ENCODE results near the gene CPSF6. TPM values are rescaled to one million over a fixed set of nuclear protein-coding genes. Genes with fewer than 3 reads are reported as not detected.
"Not testable (repeated sequence)": the region's sequence is repeated elsewhere in the genome, so short reads cannot be mapped to it uniquely, and the experiment has no call there.

CPSF6 gene
- total RNA-seq, 1 experiment from 2014 or later = 38.0 TPM

DNA sequence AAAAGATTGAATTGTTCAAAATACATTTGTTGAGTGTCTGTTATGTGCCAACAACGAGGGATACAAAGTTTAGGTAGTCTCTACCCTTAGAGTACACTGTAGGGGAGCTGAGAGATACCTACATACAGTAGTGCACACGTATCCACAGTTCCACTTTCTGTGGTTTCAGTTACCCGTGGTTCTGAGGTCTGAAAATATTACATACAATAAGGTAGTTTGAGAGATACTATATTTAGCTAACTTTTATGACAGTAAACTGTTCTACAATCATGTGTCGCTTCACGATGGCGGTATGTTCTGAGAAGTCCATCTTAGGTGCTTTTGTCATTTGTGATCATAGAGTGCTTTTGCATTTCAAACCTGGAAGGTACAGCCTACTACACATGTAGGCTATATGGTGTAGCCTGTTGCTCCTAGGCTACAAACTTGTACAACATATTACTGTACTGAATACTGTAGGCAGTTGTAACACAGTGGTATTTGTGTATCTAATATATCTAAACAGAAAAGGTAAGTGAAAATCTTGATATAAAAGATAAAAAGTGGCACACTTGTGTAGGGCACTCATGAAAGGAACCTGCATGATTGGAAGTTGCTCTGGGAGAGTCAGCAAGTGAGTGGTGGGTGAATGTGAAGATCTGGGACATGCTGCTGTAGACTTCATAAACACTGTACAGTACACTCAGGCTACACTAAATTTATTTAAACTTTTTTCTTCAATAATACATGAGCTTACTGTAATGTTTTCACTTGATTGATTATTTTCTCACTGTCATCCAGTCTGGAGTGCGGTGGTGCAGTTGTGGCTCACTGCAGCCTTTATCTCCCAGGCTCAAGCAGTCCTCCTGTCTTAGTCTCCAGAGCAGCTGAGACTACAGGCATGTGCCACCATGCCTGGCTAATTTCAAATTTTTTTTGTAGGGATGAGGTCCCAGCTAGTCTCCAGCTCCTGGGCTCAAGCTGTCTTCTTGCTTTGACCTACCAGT, 4.0 kb downstream of the CPSF6 start:
- DNase-seq = no peak
- Histone ChIP-seq H3K36me3 (replicated peaks; ENCODE audit: control insufficient read depth, insufficient read depth, low read length) (no peaks in the 10 kb centered on the region; the same call in 1 of the 2 replicates), H3K4me3 (ENCODE audit: insufficient read depth, low read depth, low read length) (no peak overlapping the region), H3K27me3 (ENCODE audit: control insufficient read depth, insufficient read depth, low read length) (no peaks in the 10 kb centered on the region)

DNA sequence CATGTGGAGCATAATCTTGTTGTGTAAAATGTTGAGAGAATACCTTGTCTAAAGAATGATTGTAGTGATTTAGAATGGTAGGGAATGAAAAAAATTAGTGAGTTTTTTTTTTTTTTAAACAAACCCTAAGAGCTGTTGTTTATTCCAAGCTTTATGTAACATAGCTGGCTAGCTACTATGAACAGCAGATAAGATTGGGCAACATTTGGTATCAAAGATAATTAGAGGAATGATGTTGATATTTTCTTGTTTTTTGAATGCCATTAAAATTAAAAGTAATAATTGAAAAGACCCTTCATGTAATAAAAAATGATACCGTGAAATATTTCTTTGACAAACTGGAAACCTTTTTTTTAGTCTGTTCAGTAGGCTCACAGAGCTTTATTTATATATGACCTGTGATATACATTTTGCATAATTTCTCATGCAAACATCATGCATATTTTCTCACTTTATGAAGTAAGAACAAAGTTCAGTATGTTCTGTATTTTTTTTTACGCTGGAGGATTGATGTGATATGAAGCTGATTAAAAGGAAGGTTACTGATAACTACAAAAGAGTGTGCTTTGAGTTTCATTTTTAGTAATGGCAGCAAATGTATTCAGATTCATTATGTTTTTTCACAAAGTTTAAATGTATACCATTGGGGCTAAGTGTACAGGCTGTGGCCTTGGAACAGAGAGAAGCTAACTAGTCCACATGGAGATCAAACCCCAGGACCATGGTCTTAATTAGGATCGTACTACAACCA, 8.1 kb downstream of the CPSF6 start:
- Histone ChIP-seq H3K4me3 (ENCODE audit: insufficient read depth, low read depth, low read length) (no peak overlapping the region), H3K27me3 (ENCODE audit: control insufficient read depth, insufficient read depth, low read length) (no peaks in the 10 kb centered on the region), H3K36me3 (replicated peaks; ENCODE audit: control insufficient read depth, insufficient read depth, low read length) (no peaks in the 10 kb centered on the region; the same call in 1 of the 2 replicates)
- DNase-seq = no peak

DNA sequence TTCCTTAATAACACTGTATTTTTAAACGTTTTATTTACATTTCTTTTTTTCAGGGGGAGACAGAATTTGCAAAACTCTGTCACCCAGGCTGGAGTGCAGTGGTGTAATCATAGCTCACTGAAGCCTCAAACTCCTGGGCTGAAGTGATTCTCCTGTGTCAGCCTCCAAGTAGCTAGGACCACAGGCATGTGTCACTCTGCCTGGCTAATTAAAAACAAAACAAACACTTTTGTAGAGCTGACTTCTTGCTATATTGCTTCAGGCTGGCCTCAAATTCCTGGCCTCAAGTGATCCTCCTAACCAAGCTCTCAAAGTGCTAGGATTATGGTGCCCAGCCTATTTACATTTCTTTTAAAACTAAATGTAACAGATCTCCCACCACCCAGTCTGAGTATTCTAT, 12.7 kb downstream of the CPSF6 start:
- Histone ChIP-seq H3K36me3 (replicated peaks; ENCODE audit: control insufficient read depth, insufficient read depth, low read length) (peaks cover 12% of the 10 kb centered on the region), H3K4me3 (ENCODE audit: insufficient read depth, low read depth, low read length) (no peak overlapping the region), H3K27me3 (ENCODE audit: control insufficient read depth, insufficient read depth, low read length) (no peaks in the 10 kb centered on the region)
- no peak for DNase-seq

DNA sequence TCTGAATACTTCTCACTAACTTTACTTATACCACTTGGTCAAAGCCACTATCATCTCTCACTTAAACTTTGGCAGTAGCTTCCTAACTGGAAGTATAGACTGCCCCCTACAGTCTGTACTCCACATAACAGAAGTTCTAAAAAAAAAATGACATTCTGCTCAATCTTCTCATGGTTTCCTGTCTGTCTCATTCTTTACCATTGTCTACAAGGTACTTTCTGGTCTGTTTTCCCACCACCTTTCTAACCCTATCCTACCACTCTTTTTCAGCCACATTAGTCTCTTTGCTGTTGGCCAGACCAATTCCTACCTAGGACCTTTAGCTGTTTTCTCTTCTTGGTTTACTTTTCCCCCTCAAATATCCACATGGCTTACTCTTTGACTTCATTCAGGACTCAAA, 14.7 kb downstream of the CPSF6 start:
- Histone ChIP-seq H3K27me3 (ENCODE audit: control insufficient read depth, insufficient read depth, low read length) (no peaks in the 10 kb centered on the region), H3K4me3 (ENCODE audit: insufficient read depth, low read depth, low read length) (no peak overlapping the region), H3K36me3 (replicated peaks; ENCODE audit: control insufficient read depth, insufficient read depth, low read length) (peaks cover 21% of the 10 kb centered on the region)
- DNase-seq = peak; percentile 36

DNA sequence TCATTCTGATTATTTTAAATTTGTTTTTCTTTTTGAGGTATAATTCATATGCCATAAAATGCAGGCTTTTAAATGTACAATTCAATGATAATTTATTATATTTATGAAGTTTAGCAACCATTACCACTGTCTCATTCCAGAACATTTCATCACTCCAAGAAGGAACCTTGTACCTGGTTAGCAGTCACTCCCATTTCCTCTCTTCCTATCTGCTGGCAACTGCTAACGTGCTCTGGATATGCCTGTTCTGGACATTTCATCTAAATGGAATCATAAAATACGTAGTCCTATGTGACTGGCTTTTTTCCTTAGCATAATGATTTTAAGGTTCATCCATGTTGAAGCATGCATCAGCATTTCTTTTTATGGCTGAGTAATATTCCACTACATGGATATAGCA, 15.5 kb downstream of the CPSF6 start:
- Histone ChIP-seq H3K27me3 (ENCODE audit: control insufficient read depth, insufficient read depth, low read length) (no peaks in the 10 kb centered on the region), H3K36me3 (replicated peaks; ENCODE audit: control insufficient read depth, insufficient read depth, low read length) (peaks cover 29% of the 10 kb centered on the region), H3K4me3 (ENCODE audit: insufficient read depth, low read depth, low read length) (no peak overlapping the region)

DNA sequence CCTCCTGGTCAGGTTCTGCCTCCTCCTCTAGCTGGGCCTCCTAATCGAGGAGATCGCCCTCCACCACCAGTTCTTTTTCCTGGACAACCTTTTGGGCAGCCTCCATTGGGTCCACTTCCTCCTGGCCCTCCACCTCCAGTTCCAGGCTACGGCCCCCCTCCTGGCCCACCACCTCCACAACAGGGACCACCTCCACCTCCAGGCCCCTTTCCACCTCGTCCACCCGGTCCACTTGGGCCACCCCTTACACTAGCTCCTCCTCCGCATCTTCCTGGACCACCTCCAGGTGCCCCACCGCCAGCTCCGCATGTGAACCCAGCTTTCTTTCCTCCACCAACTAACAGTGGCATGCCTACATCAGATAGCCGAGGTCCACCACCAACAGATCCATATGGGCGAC, 19.3 kb downstream of the CPSF6 start:
- Histone ChIP-seq H3K36me3 (replicated peaks; ENCODE audit: control insufficient read depth, insufficient read depth, low read length) (peaks cover 51% of the 10 kb centered on the region), H3K4me3 (ENCODE audit: insufficient read depth, low read depth, low read length) (no peak overlapping the region), H3K27me3 (ENCODE audit: control insufficient read depth, insufficient read depth, low read length) (no peaks in the 10 kb centered on the region)
- DNase-seq = no peak

More for the DNA sequence above, 15.5 kb downstream of the CPSF6 start:
- DNase-seq = no peak

DNA sequence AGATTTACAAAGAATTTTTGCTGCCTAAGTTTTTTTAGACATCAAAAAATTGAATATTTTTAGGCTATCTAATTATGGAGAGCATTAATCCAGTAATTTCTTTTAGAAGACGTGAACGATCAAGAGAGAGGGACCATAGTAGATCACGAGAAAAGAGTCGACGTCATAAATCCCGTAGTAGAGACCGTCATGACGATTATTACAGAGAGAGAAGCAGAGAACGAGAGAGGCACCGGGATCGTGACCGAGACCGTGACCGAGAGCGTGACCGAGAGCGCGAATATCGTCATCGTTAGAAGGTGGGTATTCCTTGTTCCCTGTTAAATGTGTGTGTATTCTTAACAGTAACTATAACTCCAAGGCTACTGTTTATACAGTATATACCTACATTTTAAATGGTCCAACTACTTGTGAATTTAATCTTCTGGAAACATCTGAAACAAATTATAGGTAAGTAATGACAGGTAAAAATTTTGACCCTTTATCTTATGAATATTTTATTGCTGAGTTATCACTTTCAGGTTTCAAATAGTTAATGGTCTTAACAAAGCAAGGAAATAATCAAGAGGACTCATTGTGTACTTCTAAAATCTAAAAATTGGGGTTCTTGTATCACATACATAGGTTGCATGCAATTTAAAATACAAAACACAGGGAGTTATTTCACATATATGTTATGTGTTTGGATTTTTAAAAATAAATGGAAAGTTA, 23.1 kb downstream of the CPSF6 start:
- H3K4me3 ChIP-seq (ENCODE audit: insufficient read depth, low read depth, low read length) = no peak overlapping the region
- no peak for DNase-seq
- H3K27me3 ChIP-seq (ENCODE audit: control insufficient read depth, insufficient read depth, low read length) = no peaks in the 10 kb centered on the region
- H3K36me3 ChIP-seq (replicated peaks; ENCODE audit: control insufficient read depth, insufficient read depth, low read length) = peaks cover 43% of the 10 kb centered on the region

DNA sequence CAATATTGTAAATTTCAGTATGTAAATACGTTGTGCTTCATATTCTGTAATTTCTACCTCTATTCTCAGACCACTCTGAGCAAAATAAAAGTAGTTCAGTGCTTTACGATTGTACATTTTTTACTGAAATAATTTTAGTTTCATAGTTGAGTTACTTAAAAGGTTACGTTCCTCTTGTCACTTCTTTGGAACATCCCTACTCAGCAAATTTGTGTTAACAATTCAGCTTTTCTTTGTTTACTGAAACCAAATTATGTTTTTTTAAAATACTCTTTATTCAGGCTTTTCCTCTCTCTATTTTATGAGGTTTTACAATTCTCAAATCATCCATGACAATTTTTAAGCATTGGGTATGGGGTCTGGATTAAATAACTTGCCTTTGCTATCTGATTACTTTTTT, 25.8 kb downstream of the CPSF6 start:
- Histone ChIP-seq H3K36me3 (replicated peaks; ENCODE audit: control insufficient read depth, insufficient read depth, low read length) (peaks cover 27% of the 10 kb centered on the region), H3K27me3 (ENCODE audit: control insufficient read depth, insufficient read depth, low read length) (no peaks in the 10 kb centered on the region), H3K4me3 (ENCODE audit: insufficient read depth, low read depth, low read length) (no peak overlapping the region)
- no peak for DNase-seq

DNA sequence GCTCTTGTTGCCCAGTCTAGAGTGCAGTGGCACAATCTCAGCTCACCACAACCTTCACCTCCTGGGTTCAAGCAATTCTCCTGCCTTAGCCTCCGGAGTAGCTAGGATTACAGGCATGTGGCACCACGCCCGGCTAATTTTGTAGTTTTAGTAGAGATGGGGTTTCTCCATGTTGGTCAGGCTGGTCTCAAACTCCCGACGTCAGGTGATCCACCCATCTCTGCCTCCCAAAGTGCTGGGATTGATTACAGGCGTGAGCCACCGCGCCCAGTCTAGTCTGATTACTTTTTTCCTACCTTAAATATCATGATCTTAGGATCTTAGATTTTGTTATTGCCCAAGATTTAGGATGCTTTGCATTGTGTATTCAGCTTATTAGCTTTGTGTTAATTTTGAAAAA, 26.3 kb downstream of the CPSF6 start:
- H3K4me3 ChIP-seq (ENCODE audit: insufficient read depth, low read depth, low read length); DNase-seq; H3K27me3 ChIP-seq (ENCODE audit: control insufficient read depth, insufficient read depth, low read length): not testable (repeated sequence)
- peaks cover 25% of the 10 kb centered on the region for H3K36me3 ChIP-seq (replicated peaks; ENCODE audit: control insufficient read depth, insufficient read depth, low read length)

DNA sequence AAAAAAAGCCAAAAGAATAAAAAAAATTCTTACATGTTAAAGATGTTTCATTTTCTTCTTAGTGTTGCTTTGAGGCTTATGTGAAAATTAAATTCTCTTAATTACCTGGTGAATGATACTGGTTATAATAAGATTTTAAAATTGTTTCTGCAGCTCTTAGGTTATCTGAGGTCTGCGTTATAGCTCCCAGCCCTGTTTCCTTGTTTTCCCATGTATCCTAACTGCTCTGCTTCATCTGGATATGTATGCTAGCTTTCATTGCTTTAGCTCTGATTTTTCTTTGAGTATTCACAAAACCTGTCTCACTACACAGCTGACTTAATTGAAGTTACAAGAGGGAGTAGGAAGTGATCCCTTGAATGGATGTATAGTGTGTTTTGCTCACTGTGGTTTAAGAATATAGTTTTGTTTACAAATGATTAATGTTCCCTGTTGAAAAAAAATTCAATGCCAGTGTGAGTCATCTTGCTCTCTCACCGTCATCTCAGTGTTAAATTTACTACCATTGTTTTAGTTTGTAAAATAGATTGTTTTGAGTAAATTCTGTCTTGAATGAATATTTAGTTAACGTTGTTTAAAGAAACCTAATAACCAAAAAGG, 26.8 kb downstream of the CPSF6 start:
- DNase-seq = no peak
- Histone ChIP-seq H3K27me3 (ENCODE audit: control insufficient read depth, insufficient read depth, low read length) (no peaks in the 10 kb centered on the region), H3K4me3 (ENCODE audit: insufficient read depth, low read depth, low read length) (no peak overlapping the region), H3K36me3 (replicated peaks; ENCODE audit: control insufficient read depth, insufficient read depth, low read length) (peaks cover 21% of the 10 kb centered on the region)

DNA sequence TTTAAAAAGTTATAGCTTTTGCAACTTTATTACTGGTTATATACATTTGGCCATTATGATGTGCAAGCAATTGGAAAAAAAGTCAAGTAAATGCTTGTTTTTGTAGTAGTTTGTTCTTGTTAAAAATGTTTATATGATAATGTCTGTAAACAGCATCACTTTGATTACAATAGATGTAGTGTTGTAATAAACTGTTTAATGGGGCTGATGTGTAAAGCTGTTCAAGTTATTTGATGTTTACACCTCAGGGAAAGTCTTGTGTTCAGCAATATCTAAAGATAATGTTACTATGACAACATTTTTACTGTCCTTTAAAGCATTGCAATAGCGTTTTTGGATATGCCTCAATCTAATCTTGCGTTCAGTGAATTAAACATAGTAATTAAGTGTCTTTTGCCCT, 30.4 kb downstream of the CPSF6 start:
- Histone ChIP-seq H3K27me3 (ENCODE audit: control insufficient read depth, insufficient read depth, low read length) (no peaks in the 10 kb centered on the region), H3K4me3 (ENCODE audit: insufficient read depth, low read depth, low read length) (no peak overlapping the region), H3K36me3 (replicated peaks; ENCODE audit: control insufficient read depth, insufficient read depth, low read length) (peaks cover 7% of the 10 kb centered on the region)
- no peak for DNase-seq

DNA sequence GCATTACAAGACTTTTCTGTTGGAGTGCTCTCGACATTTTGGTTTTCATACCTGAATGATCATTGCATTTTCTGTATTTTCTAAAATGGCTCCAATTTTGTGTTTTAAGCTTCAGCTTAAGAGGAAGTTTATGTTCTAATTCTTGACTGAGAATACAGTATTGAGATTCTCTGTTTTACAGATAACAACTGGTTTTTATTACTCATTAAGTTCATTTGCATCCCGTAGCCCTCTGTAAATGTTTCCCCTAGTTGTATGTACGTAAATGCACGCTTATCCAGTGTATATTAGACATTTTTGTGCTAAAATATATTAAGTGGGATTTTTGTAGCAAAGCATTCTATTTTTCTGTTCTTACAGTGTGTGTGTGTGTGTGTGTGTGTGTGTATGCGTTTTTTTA, 33.1 kb downstream of the CPSF6 start:
- Histone ChIP-seq H3K4me3 (ENCODE audit: insufficient read depth, low read depth, low read length) (no peak overlapping the region), H3K36me3 (replicated peaks; ENCODE audit: control insufficient read depth, insufficient read depth, low read length) (peaks cover 7% of the 10 kb centered on the region), H3K27me3 (ENCODE audit: control insufficient read depth, insufficient read depth, low read length) (no peaks in the 10 kb centered on the region)
- DNase-seq = no peak

DNA sequence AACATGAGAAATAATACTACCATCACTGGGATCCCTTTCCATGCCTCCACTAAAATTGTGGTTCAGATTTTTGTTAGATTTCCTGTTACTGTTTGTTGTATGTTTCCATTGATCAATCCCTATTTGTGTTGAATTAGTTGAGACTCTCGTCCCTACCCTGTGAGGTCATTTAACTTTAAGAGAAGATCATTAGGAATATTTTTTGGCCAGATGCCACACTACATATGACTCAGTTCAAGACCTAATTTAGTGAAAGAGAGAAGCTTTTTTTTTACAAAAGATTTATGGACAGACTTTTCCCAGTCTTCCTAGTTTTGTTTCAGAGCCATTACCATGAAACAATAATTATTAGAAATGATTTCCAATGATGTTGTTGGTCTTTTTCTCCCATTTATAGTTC, 35.5 kb downstream of the CPSF6 start:
- H3K4me3 ChIP-seq (ENCODE audit: insufficient read depth, low read depth, low read length) = no peak overlapping the region
- H3K27me3 ChIP-seq (ENCODE audit: control insufficient read depth, insufficient read depth, low read length) = no peaks in the 10 kb centered on the region
- DNase-seq = no peak
- H3K36me3 ChIP-seq (replicated peaks; ENCODE audit: control insufficient read depth, insufficient read depth, low read length) = peaks cover 2% of the 10 kb centered on the region

DNA sequence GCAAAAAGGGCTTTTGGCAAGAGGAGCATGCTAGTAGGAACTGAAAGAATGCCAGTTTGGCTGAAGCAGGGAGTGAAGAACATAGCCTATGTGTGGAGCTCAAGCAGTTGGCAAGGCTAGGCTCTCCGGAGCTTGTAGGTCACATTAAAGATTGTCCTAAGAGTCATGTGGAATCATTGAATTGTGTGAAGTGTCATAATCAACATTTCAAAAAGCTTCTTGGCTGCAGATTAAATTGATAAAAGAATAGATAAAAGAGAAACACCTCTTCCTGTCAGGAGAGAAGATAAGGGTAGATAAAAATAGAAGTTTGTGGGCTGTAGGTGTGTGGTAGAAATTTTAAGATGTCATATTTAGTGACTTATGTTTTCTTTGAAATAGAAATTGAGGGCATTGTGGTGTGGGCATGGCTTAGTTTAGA, 36.1 kb downstream of the CPSF6 start:
- no peak overlapping the region for H3K4me3 ChIP-seq (ENCODE audit: insufficient read depth, low read depth, low read length)
- H3K27me3 ChIP-seq (ENCODE audit: control insufficient read depth, insufficient read depth, low read length) = no peaks in the 10 kb centered on the region
- peaks cover 2% of the 10 kb centered on the region for H3K36me3 ChIP-seq (replicated peaks; ENCODE audit: control insufficient read depth, insufficient read depth, low read length)
- DNase-seq = no peak

Data from H7 (cell line).